ENCODE measurements around the gene ANAPC16.

GRCh38 chr10:72273410-72274212 is 57.8 kb downstream of the ANAPC16 start, which contains the start of gene DDIT4:
- peak; percentile 100 for TF ChIP-seq POLR2A (IDR thresholded peaks at IDR 0.05)
- TF ChIP-seq CTCF (IDR thresholded peaks at IDR 0.05 in 8 of 11, conservative IDR thresholded peaks at IDR 0.05 in 3 of 11): peak in 2 of 11 experiments; percentile 24 to 45
- peak; percentile 100 for TF ChIP-seq POLR2AphosphoS5 (IDR thresholded peaks at IDR 0.05)
